Measurements from ENCODE around the gene ARHGAP28. TPM values are rescaled to one million over a fixed set of nuclear protein-coding genes. Genes with fewer than 3 reads are reported as not detected.

The ARHGAP28 gene
- total and polyA plus RNA-seq, 12 donors = 2.7 to 34.3 (median 7.3) TPM

GRCh38 chr18:6719910-6720683 lies 9.4 kb upstream of the ARHGAP28 start:
- Histone ChIP-seq H3K4me1 (replicated peaks in 1 of 2) (no peaks in the 10 kb centered on the region), H3K9me3 (replicated peaks in 1 of 3) (no peaks in the 10 kb centered on the region), H3K36me3 (replicated peaks in 1 of 2) (no peaks in the 10 kb centered on the region), H3K27me3 (no peaks in the 10 kb centered on the region), H3K4me3 (no peak overlapping the region), H3K27ac (no peak overlapping the region)
- intact Hi-C loops (cut with DNase I) = loop anchor here in 1 of 2 donors (10.0 kb wide), 1 partner anchor 155 kb away; no protein-coding TSS in a partner anchor
- TF ChIP-seq POLR2A (IDR thresholded peaks at IDR 0.05) (no peak), CTCF (IDR thresholded peaks at IDR 0.05) (no peak)
- no peak for DNase-seq
- WGBS, 4 donors = 0 to 88% (median 33%) methylated on average over 1 of the region's 1 CpG

GRCh38 chr18:6721755-6722154 lies 7.8 kb upstream of the ARHGAP28 start:
- no peak for DNase-seq
- no peak overlapping the region for H3K27ac ChIP-seq
- no peaks in the 10 kb centered on the region for H3K36me3 ChIP-seq (replicated peaks in 1 of 2)
- H3K4me1 ChIP-seq (replicated peaks in 1 of 2) = no peaks in the 10 kb centered on the region
- intact Hi-C loops (cut with DNase I) = loop anchor here in 1 of 2 donors (10.0 kb wide), 1 partner anchor 157 kb away; no protein-coding TSS in a partner anchor
- 80 to 88% (median 85%) methylated on average over 1 of the region's 1 CpG for WGBS, 4 donors
- TF ChIP-seq CTCF (IDR thresholded peaks at IDR 0.05) (no peak), POLR2A (IDR thresholded peaks at IDR 0.05) (no peak)
- no peak overlapping the region for H3K4me3 ChIP-seq
- H3K27me3 ChIP-seq = no peaks in the 10 kb centered on the region
- H3K9me3 ChIP-seq (replicated peaks in 1 of 3) = no peaks in the 10 kb centered on the region

GRCh38 chr18:6722690-6723089 lies 6.8 kb upstream of the ARHGAP28 start:
- Histone ChIP-seq H3K36me3 (replicated peaks in 1 of 2) (no peaks in the 10 kb centered on the region), H3K4me3 (no peak overlapping the region), H3K4me1 (replicated peaks in 1 of 2) (no peaks in the 10 kb centered on the region), H3K9me3 (replicated peaks in 1 of 3) (no peaks in the 10 kb centered on the region), H3K27ac (no peak overlapping the region), H3K27me3 (no peaks in the 10 kb centered on the region)
- peak in 1 of 7 donors; percentile 9 for DNase-seq
- WGBS, 4 donors = 74 to 93% (median 85%) methylated on average over 3 to 4 of the region's 4 CpGs
- intact Hi-C loops (cut with DNase I) = loop anchor here in 1 of 2 donors (10.0 kb wide), 1 partner anchor 158 kb away; no protein-coding TSS in a partner anchor
- TF ChIP-seq CTCF (IDR thresholded peaks at IDR 0.05) (no peak), POLR2A (IDR thresholded peaks at IDR 0.05) (no peak)

GRCh38 chr18:6724331-6724730 lies 5.2 kb upstream of the ARHGAP28 start:
- Histone ChIP-seq H3K9me3 (replicated peaks in 1 of 3) (no peaks in the 10 kb centered on the region), H3K27me3 (no peaks in the 10 kb centered on the region), H3K4me3 (no peak overlapping the region), H3K36me3 (replicated peaks in 1 of 2) (no peaks in the 10 kb centered on the region), H3K27ac (no peak overlapping the region), H3K4me1 (replicated peaks in 1 of 2) (no peaks in the 10 kb centered on the region)
- no peak for TF ChIP-seq POLR2A (IDR thresholded peaks at IDR 0.05)
- TF ChIP-seq CTCF (IDR thresholded peaks at IDR 0.05) = no peak
- 90 to 100% (median 94%) methylated on average over 1 of the region's 1 CpG for WGBS, 4 donors
- intact Hi-C loops (cut with DNase I) = loop anchor here in 1 of 2 donors (10.0 kb wide), 1 partner anchor 160 kb away; no protein-coding TSS in a partner anchor
- DNase-seq = no peak

Data from adrenal gland (tissue), 12 donors.